ENCODE results near the gene MCAT. TPM values are rescaled to one million over a fixed set of nuclear protein-coding genes. Genes with fewer than 3 reads are reported as not detected.

Gene MCAT
- total and polyA plus RNA-seq, 4 donors = 8.3 to 22.6 (median 14.8) TPM

GRCh38 chr22:43150731-43151206 lies 7.6 kb upstream of the MCAT start:
- H3K4me1 ChIP-seq (ENCODE audit: control insufficient read depth in 4 of 4, insufficient read depth in 4 of 4, low read length in 3 of 4) = peaks cover 6 to 19% (median 13%) of the 10 kb centered on the region in 4 donors
- TF ChIP-seq SP1 (IDR thresholded peaks at IDR 0.05) (no peak), YY1 (IDR thresholded peaks at IDR 0.05) (no peak), TAF1 (conservative IDR thresholded peaks at IDR 0.05) (no peak), ATF3 (IDR thresholded peaks at IDR 0.05) (no peak), FOXA1 (IDR thresholded peaks at IDR 0.05) (no peak), RXRA (IDR thresholded peaks at IDR 0.05) (no peak), NR2F2 (IDR thresholded peaks at IDR 0.05) (no peak), HNF4A (conservative IDR thresholded peaks at IDR 0.05) (no peak), EGR1 (IDR thresholded peaks at IDR 0.05; ENCODE audit: low read depth in 2 of 2) (no peak), RAD21 (IDR thresholded peaks at IDR 0.05) (no peak), HNF4G (IDR thresholded peaks at IDR 0.05) (no peak), GABPA (IDR thresholded peaks at IDR 0.05 in 1 of 2, conservative IDR thresholded peaks at IDR 0.05 in 1 of 2) (no peak), JUND (IDR thresholded peaks at IDR 0.05) (no peak), CTCF (IDR thresholded peaks at IDR 0.05; ENCODE audit: low read depth, low read length, missing input control) (no peak), FOXA2 (IDR thresholded peaks at IDR 0.05) (no peak)
- TF ChIP-seq, protein P1, sequence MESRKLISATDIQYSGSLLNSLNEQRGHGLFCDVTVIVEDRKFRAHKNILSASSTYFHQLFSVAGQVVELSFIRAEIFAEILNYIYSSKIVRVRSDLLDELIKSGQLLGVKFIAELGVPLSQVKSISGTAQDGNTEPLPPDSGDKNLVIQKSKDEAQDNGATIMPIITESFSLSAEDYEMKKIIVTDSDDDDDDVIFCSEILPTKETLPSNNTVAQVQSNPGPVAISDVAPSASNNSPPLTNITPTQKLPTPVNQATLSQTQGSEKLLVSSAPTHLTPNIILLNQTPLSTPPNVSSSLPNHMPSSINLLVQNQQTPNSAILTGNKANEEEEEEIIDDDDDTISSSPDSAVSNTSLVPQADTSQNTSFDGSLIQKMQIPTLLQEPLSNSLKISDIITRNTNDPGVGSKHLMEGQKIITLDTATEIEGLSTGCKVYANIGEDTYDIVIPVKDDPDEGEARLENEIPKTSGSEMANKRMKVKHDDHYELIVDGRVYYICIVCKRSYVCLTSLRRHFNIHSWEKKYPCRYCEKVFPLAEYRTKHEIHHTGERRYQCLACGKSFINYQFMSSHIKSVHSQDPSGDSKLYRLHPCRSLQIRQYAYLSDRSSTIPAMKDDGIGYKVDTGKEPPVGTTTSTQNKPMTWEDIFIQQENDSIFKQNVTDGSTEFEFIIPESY (IDR thresholded peaks at IDR 0.05) = no peak
- TF ChIP-seq, protein P2, sequence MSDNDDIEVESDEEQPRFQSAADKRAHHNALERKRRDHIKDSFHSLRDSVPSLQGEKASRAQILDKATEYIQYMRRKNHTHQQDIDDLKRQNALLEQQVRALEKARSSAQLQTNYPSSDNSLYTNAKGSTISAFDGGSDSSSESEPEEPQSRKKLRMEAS (IDR thresholded peaks at IDR 0.05) = no peak
- TF ChIP-seq, protein P3, sequence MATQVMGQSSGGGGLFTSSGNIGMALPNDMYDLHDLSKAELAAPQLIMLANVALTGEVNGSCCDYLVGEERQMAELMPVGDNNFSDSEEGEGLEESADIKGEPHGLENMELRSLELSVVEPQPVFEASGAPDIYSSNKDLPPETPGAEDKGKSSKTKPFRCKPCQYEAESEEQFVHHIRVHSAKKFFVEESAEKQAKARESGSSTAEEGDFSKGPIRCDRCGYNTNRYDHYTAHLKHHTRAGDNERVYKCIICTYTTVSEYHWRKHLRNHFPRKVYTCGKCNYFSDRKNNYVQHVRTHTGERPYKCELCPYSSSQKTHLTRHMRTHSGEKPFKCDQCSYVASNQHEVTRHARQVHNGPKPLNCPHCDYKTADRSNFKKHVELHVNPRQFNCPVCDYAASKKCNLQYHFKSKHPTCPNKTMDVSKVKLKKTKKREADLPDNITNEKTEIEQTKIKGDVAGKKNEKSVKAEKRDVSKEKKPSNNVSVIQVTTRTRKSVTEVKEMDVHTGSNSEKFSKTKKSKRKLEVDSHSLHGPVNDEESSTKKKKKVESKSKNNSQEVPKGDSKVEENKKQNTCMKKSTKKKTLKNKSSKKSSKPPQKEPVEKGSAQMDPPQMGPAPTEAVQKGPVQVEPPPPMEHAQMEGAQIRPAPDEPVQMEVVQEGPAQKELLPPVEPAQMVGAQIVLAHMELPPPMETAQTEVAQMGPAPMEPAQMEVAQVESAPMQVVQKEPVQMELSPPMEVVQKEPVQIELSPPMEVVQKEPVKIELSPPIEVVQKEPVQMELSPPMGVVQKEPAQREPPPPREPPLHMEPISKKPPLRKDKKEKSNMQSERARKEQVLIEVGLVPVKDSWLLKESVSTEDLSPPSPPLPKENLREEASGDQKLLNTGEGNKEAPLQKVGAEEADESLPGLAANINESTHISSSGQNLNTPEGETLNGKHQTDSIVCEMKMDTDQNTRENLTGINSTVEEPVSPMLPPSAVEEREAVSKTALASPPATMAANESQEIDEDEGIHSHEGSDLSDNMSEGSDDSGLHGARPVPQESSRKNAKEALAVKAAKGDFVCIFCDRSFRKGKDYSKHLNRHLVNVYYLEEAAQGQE (IDR thresholded peaks at IDR 0.05) = no peak
- no peaks in the 10 kb centered on the region for H3K36me3 ChIP-seq (ENCODE audit: control insufficient read depth in 4 of 4, insufficient read depth in 3 of 4, low read depth in 1 of 4, low read length in 3 of 4)
- no peaks in the 10 kb centered on the region for H3K9me3 ChIP-seq (ENCODE audit: control insufficient read depth in 4 of 4, low read length in 3 of 4)
- peak overlapping the region; percentile 66 to 71 (median 70) for H3K4me3 ChIP-seq (ENCODE audit: low read depth in 1 of 3, low read length in 3 of 3)
- no peak overlapping the region for H3K9ac ChIP-seq (ENCODE audit: low read depth in 1 of 2, low read length in 2 of 2)
- 77% methylated on average over 15 of the region's 15 CpGs for WGBS
- H3K27ac ChIP-seq (ENCODE audit: low read depth in 1 of 2, low read length in 2 of 2) = peak overlapping the region in 1 of 2 donors; percentile 79
- no peak for DNase-seq (ENCODE audit: low spot score)
- H3K27me3 ChIP-seq (ENCODE audit: control insufficient read depth in 4 of 4, insufficient read depth in 4 of 4, low read length in 3 of 4) = no peaks in the 10 kb centered on the region
